Stomach (tissue), 4 donors: ENCODE results near the gene AUTS2.

ENCODE experiments used
- CTCF ChIP-seq, 7 experiments: fragments of 450-650 bp in 4 of 7; fragments of 200-600 bp in 3 of 7; sonication (generic) in 3 of 7; IDR thresholded peaks; one replicate each; pipeline ENCODE4 v1.5.1; 2016 to 2019; ENCODE audit warnings: antibody characterized with exemption in 7 of 7, control low read depth in 2 of 7, mild to moderate bottlenecking in 1 of 7
- EP300 ChIP-seq: sonication (generic); formaldehyde crosslinking; IDR thresholded peaks from one replicate; pipeline ENCODE4 v1.6.1; 2017; ENCODE audit warnings: antibody characterized with exemption
- POLR2A ChIP-seq, 4 donors: fragments of 450-650 bp; IDR thresholded peaks; one replicate each; pipeline ENCODE4 v1.6.1; 2016; ENCODE audit warnings: antibody characterized with exemption in 4 of 4, control low read depth in 2 of 4, mild to moderate bottlenecking in 1 of 4, moderate library complexity in 1 of 4
- POLR2AphosphoS5 ChIP-seq, 3 donors: sonication (generic); formaldehyde crosslinking; IDR thresholded peaks; one replicate each; pipeline ENCODE4 v1.6.1; 2016; ENCODE audit warnings: antibody characterized with exemption in 3 of 3

- TF ChIP-seq POLR2A (IDR thresholded peaks at IDR 0.05) (no peak), CTCF (IDR thresholded peaks at IDR 0.05) (no peak), EP300 (no peak), POLR2AphosphoS5 (IDR thresholded peaks at IDR 0.05) (no peak)
These were observed 1153.6 kb downstream of the AUTS2 start for GRCh38 chr7:70751895-70752294.
